ENCODE data around the gene MACROD2. TPM values are rescaled to one million over a fixed set of nuclear protein-coding genes. Genes with fewer than 3 reads are reported as not detected.

MACROD2 gene
- polyA plus RNA-seq, 1 donor (not counting 4 experiments of a cell fraction or from before 2014, with no cell fraction given): 0.71 TPM

DNA sequence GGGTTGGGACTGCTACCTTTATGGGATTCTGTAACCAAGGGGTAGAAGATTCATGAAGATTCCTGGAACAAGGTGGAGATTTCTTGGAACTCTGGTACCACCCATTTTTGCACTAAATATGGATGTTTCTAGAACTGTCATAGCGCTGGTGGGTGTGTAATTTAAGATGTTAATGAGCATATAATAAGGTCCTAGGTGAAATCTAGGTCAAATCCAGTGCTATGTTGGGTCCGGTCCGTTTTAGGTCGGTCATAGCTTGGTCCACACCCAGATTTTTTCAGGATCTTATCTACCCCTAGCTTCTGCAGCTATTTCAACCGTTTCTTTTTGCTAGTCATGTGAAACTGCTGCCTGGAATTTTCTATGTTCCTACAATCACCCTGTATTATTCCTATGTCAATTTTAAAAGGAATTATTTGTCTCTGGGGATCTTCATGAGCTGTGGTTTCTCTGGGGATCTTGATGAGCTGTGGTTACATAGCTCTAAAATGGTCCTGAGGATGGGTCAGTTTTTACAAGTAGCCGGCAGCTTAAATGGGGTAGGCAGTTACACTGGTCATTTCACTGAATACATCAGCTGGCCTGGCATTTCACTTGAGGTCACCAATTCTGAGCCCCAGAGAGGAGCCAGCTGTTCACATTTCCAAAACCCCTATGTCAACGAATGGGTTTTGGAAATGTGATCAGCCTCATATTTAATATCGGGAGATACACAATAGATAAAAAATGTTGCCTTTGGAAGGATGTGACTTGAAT lies 994.4 kb downstream of the MACROD2 start:
- Histone ChIP-seq H2AFZ (ENCODE audit: control insufficient read depth, low read length) (no peak overlapping the region), H3K9me3 (ENCODE audit: control insufficient read depth, low read depth, low read length) (no peaks in the 10 kb centered on the region), H3K9me1 (ENCODE audit: control insufficient read depth, extremely low read depth, insufficient read depth, low read length) (no peaks in the 10 kb centered on the region), H3K79me2 (ENCODE audit: control insufficient read depth, insufficient read depth, low read length) (no peaks in the 10 kb centered on the region), H3K4me1 (ENCODE audit: control insufficient read depth, extremely low read depth, insufficient read depth, low read length) (peaks cover 6% of the 10 kb centered on the region), H3K27me3 (ENCODE audit: control insufficient read depth, extremely low read depth, insufficient read depth, low read length) (no peaks in the 10 kb centered on the region), H3K9ac (ENCODE audit: control insufficient read depth, extremely low read depth, insufficient read depth, low read length) (no peak overlapping the region), H4K20me1 (ENCODE audit: control insufficient read depth, extremely low read depth, insufficient read depth, low read length) (no peaks in the 10 kb centered on the region), H3K4me2 (ENCODE audit: control insufficient read depth, extremely low read depth, insufficient read depth, low read depth, low read length) (no peak overlapping the region), H3K4me3 (ENCODE audit: control insufficient read depth in 2 of 3, extremely low read depth in 1 of 3, insufficient read depth in 2 of 3, low read depth in 1 of 3, low read length in 3 of 3) (no peak overlapping the region), H3K36me3 (ENCODE audit: control insufficient read depth in 2 of 2, extremely low read depth in 1 of 2, insufficient read depth in 2 of 2, low read length in 2 of 2) (no peaks in the 10 kb centered on the region), H3K27ac (ENCODE audit: control insufficient read depth, insufficient read depth, low read length) (no peak overlapping the region)
- DNase-seq (ENCODE audit: low read depth, low spot score): no peak
- FAIRE-seq: no peak
- TF ChIP-seq, protein P1, sequence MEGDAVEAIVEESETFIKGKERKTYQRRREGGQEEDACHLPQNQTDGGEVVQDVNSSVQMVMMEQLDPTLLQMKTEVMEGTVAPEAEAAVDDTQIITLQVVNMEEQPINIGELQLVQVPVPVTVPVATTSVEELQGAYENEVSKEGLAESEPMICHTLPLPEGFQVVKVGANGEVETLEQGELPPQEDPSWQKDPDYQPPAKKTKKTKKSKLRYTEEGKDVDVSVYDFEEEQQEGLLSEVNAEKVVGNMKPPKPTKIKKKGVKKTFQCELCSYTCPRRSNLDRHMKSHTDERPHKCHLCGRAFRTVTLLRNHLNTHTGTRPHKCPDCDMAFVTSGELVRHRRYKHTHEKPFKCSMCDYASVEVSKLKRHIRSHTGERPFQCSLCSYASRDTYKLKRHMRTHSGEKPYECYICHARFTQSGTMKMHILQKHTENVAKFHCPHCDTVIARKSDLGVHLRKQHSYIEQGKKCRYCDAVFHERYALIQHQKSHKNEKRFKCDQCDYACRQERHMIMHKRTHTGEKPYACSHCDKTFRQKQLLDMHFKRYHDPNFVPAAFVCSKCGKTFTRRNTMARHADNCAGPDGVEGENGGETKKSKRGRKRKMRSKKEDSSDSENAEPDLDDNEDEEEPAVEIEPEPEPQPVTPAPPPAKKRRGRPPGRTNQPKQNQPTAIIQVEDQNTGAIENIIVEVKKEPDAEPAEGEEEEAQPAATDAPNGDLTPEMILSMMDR (optimal IDR thresholded peaks at IDR 0.05 in 1 of 3, IDR thresholded peaks at IDR 0.05 in 1 of 3, conservative IDR thresholded peaks at IDR 0.05 in 1 of 3; ENCODE audit: extremely low read depth in 1 of 3, insufficient read depth in 2 of 3, low read length in 3 of 3): no peak
- no peak for TF ChIP-seq EZH2 (IDR thresholded peaks at IDR 0.05; ENCODE audit: low read length)
- dilution Hi-C loops (cut with MboI; ENCODE audit: extremely low pct_ligation_motif_present, low sequenced_read_pairs): no loop called here

DNA sequence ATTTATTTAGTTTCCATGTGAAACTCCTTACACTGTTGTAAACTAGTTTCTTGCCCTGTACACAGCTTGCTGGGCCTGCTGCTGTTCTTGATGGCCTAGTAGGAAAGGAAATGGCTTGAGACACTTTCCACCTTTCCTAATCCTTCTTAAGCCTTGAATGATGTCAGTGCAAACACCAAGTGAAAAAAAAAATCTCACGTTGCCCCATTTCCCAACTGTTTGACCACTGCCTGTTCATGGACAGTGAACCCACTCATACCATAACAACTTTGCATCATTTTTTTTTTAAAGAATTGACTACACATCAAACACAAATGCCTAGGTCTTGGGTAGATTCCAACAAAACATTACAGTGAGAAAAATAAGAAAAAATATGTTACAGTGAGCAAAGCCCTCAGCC lies 995.7 kb downstream of the MACROD2 start:
- Histone ChIP-seq H3K4me2 (ENCODE audit: control insufficient read depth, extremely low read depth, insufficient read depth, low read depth, low read length) (no peak overlapping the region), H3K27me3 (ENCODE audit: control insufficient read depth, extremely low read depth, insufficient read depth, low read length) (no peaks in the 10 kb centered on the region), H3K36me3 (ENCODE audit: control insufficient read depth in 2 of 2, extremely low read depth in 1 of 2, insufficient read depth in 2 of 2, low read length in 2 of 2) (no peaks in the 10 kb centered on the region), H3K27ac (ENCODE audit: control insufficient read depth, insufficient read depth, low read length) (no peak overlapping the region), H3K79me2 (ENCODE audit: control insufficient read depth, insufficient read depth, low read length) (no peaks in the 10 kb centered on the region), H3K4me1 (ENCODE audit: control insufficient read depth, extremely low read depth, insufficient read depth, low read length) (peaks cover 6% of the 10 kb centered on the region), H2AFZ (ENCODE audit: control insufficient read depth, low read length) (no peak overlapping the region), H3K4me3 (ENCODE audit: control insufficient read depth in 2 of 3, extremely low read depth in 1 of 3, insufficient read depth in 2 of 3, low read depth in 1 of 3, low read length in 3 of 3) (no peak overlapping the region), H4K20me1 (ENCODE audit: control insufficient read depth, extremely low read depth, insufficient read depth, low read length) (no peaks in the 10 kb centered on the region), H3K9me1 (ENCODE audit: control insufficient read depth, extremely low read depth, insufficient read depth, low read length) (no peaks in the 10 kb centered on the region), H3K9me3 (ENCODE audit: control insufficient read depth, low read depth, low read length) (no peaks in the 10 kb centered on the region), H3K9ac (ENCODE audit: control insufficient read depth, extremely low read depth, insufficient read depth, low read length) (no peak overlapping the region)
- DNase-seq (ENCODE audit: low read depth, low spot score) (no peak), FAIRE-seq (no peak)
- dilution Hi-C loops (cut with MboI; ENCODE audit: extremely low pct_ligation_motif_present, low sequenced_read_pairs): no loop called here
- TF ChIP-seq EZH2 (IDR thresholded peaks at IDR 0.05; ENCODE audit: low read length): no peak
- TF ChIP-seq, protein P1 (optimal IDR thresholded peaks at IDR 0.05 in 1 of 3, IDR thresholded peaks at IDR 0.05 in 1 of 3, conservative IDR thresholded peaks at IDR 0.05 in 1 of 3; ENCODE audit: extremely low read depth in 1 of 3, insufficient read depth in 2 of 3, low read length in 3 of 3): no peak
